A673 (cell line): ENCODE data around the gene HIPK1.

Experiments
- CTCF ChIP-seq: fragments of 300-800, 200-600 bp; sonication (generic); conservative IDR thresholded peaks from 2 replicates; pipeline ENCODE4 v1.5.1; 2017; ENCODE audit warnings: low read depth, mild to moderate bottlenecking, antibody characterized with exemption, low read length, moderate library complexity, mixed read lengths
- EZH2 ChIP-seq: fragments of 200-600 bp; sonication (generic); IDR thresholded peaks from 2 replicates; pipeline ENCODE4 v1.6.1; 2017; ENCODE audit warnings: borderline replicate concordance, low read depth, mild to moderate bottlenecking, mixed read lengths, antibody characterized with exemption, low read length; ENCODE audit not compliant: poor library complexity, severe bottlenecking

GRCh38 chr1:114010433-114011184 lies 81.5 kb downstream of the HIPK1 start:
- TF ChIP-seq CTCF (no peak), EZH2 (no peak)
